Measurements from ENCODE around the gene CNGA3.
"Not testable (repeated sequence)": the region's sequence is repeated elsewhere in the genome, so short reads cannot be mapped to it uniquely, and the experiment has no call there.

The CNGA3 gene

GRCh38 chr2:98405301-98405700, 59.0 kb downstream of the CNGA3 start:
- DNase-seq = no peak

- no peak for DNase-seq
Measured at GRCh38 chr2:98408155-98408554, 61.9 kb downstream of the CNGA3 start.

- DNase-seq = peak; percentile 65
Measured at GRCh38 chr2:98412751-98413458, 66.6 kb downstream of the CNGA3 start.

- DNase-seq = not testable (repeated sequence)
Measured at GRCh38 chr2:98414246-98414645, 68.0 kb downstream of the CNGA3 start.

GRCh38 chr2:98415719-98416248, 69.5 kb downstream of the CNGA3 start:
- not testable (repeated sequence) for DNase-seq

- DNase-seq = no peak
Measured at GRCh38 chr2:98416383-98417159, 70.3 kb downstream of the CNGA3 start.

GRCh38 chr2:98419544-98419943, 73.3 kb downstream of the CNGA3 start:
- DNase-seq = no peak

GRCh38 chr2:98419977-98420725, 73.9 kb downstream of the CNGA3 start:
- DNase-seq = no peak

- no peak for DNase-seq
Measured at GRCh38 chr2:98422449-98422848, 76.2 kb downstream of the CNGA3 start.

- no peak for DNase-seq
Measured at GRCh38 chr2:98426771-98427170, 80.5 kb downstream of the CNGA3 start.

GRCh38 chr2:98432145-98432544, 85.9 kb downstream of the CNGA3 start:
- DNase-seq = no peak

GRCh38 chr2:98433363-98433964, 87.2 kb downstream of the CNGA3 start:
- DNase-seq = no peak

GRCh38 chr2:98434492-98434891, 88.2 kb downstream of the CNGA3 start:
- DNase-seq = no peak

- DNase-seq = not testable (repeated sequence)
Measured at GRCh38 chr2:98435670-98436069, 89.4 kb downstream of the CNGA3 start.

GRCh38 chr2:98436734-98437133, 90.5 kb downstream of the CNGA3 start:
- DNase-seq = no peak

GRCh38 chr2:98438190-98439133, 92.2 kb downstream of the CNGA3 start:
- no peak for DNase-seq

GRCh38 chr2:98441706-98442450, 95.6 kb downstream of the CNGA3 start:
- DNase-seq = no peak

- DNase-seq = peak; percentile 25
Measured at GRCh38 chr2:98442488-98442887, 96.2 kb downstream of the CNGA3 start.

- peak; percentile 82 for DNase-seq
Measured at GRCh38 chr2:98444436-98445176, 98.3 kb downstream of the CNGA3 start, which contains the start of gene INPP4A. INPP4A (plus strand) TSS chr2:98444858; CDS start chr2:98520049, 75,191 bp downstream.

GRCh38 chr2:98445177-98445682, 99.0 kb downstream of the CNGA3 start:
- no peak for DNase-seq
